Measurements from ENCODE around the gene OSBPL10.

The OSBPL10 gene

DNA sequence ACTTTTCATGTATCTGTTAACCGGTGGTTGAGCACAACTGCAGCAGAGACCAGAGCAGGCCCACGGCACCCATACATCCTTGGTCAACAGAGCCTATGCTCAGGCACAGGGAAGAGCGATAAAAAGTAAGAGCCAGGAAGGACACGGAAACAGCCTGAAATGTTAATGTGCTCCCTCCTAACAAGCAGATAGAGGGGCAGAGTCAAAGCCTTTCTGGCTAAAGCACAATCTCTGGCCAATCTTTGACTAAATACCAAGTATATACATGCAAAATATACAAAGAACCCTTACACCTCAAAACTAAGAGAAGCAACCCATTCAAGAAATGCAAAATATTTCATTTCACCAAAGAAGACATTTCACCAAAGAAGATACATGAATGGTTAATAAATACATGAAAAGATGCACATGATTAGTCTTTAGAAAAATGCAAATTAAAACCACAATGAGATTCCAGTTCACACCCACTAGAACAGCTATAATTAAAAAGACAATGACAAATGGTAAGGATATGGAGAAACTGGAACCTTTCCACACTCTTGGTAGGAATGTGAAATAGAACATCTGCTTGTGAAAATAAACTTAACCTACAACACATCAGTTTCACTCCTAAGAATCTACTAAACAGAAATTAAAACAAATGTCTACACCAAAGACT lies 88.0 kb downstream of the OSBPL10 start:
- no peak overlapping the region for H3K4me3 ChIP-seq (ENCODE audit: low read depth, low read length)
- DNase-seq (ENCODE audit: low read depth) = peak; percentile 42
- TF ChIP-seq, protein P1, sequence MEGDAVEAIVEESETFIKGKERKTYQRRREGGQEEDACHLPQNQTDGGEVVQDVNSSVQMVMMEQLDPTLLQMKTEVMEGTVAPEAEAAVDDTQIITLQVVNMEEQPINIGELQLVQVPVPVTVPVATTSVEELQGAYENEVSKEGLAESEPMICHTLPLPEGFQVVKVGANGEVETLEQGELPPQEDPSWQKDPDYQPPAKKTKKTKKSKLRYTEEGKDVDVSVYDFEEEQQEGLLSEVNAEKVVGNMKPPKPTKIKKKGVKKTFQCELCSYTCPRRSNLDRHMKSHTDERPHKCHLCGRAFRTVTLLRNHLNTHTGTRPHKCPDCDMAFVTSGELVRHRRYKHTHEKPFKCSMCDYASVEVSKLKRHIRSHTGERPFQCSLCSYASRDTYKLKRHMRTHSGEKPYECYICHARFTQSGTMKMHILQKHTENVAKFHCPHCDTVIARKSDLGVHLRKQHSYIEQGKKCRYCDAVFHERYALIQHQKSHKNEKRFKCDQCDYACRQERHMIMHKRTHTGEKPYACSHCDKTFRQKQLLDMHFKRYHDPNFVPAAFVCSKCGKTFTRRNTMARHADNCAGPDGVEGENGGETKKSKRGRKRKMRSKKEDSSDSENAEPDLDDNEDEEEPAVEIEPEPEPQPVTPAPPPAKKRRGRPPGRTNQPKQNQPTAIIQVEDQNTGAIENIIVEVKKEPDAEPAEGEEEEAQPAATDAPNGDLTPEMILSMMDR (conservative IDR thresholded peaks at IDR 0.05; ENCODE audit: low read depth, low read length) = no peak

DNA sequence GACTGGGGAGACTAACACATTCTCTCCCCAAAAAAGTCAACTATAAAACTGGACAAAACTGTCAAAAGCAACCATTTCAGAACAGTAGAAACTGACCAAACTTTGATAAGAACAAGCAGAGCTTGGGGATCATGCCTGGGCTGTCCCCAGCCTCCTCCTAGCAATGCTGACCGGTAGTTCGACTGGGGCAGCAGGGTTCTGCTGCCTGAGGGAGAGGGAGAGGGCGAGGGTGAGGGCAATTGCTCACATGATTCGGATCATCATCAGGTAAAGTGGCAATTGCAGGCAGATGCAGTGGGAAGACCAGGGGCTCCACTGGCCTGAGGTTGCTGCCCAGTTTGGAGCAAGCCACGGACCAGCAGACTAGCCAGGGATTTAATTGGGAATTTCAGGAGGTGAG lies 88.6 kb downstream of the OSBPL10 start:
- H3K4me3 ChIP-seq (ENCODE audit: low read depth, low read length) = no peak overlapping the region
- TF ChIP-seq, protein P1 (conservative IDR thresholded peaks at IDR 0.05; ENCODE audit: low read depth, low read length) = no peak
- no peak for DNase-seq (ENCODE audit: low read depth)

GRCh38 chr3:31891876-31892455 lies 89.1 kb downstream of the OSBPL10 start:
- TF ChIP-seq, protein P1 (conservative IDR thresholded peaks at IDR 0.05; ENCODE audit: low read depth, low read length) = no peak
- H3K4me3 ChIP-seq (ENCODE audit: low read depth, low read length) = no peak overlapping the region

DNA sequence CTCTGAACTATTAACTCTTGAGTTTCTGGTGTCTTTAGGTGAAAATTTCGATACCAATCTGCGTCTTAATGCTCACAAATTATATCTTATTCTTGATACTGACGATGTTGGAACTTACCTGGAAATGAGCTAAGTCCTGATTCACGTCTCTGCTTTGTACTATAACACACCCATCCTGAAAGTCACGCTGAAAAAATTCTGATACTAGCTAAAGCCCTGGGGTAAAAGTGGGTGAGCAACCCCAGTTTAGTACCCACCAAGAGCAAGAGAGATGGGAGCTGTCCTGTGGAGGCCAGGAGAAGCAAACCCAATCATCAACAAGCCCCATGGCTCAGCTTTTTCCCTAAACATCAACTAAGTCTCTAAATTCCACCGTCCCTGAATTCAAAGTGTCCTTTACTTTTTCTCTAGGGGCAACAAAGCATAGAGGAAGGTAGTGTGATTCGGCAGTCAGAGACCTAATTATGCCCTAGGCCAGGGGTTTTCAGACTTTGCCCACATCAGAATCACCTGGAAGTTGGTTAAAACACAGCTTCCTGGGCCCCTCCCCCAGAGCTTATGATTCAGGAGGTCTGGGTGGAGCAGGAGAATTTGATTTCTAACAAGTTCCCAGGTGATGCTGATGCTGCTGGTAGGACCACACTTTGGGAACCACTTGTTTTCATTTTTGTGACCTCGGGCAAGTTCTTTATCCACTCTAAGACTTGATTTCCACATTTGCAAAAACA lies 90.2 kb downstream of the OSBPL10 start:
- DNase-seq (ENCODE audit: low read depth) = no peak
- TF ChIP-seq, protein P1 (conservative IDR thresholded peaks at IDR 0.05; ENCODE audit: low read depth, low read length) = no peak
- H3K4me3 ChIP-seq (ENCODE audit: low read depth, low read length) = no peak overlapping the region

More at GRCh38 chr3:31891876-31892455, 89.1 kb downstream of the OSBPL10 start:
- no peak for DNase-seq (ENCODE audit: low read depth)

DNA sequence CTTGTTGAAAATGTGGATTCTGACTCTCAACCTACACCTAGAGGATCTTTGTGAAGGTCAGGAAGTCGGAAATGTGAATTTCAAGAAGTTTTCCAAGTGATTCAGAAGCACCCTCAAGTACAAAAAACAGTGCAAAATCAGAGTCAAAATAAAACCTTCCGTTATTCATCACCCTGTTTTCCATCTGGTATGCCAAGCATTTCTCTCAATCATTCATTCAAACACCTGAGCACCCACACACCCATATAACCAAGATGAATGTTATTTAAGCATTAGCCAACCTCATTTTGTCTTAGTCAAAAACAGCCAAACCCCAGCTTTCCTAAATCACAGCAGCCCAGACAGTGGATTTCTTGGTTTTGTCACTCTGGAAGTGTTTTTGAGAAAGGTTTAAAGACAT lies 91.1 kb downstream of the OSBPL10 start:
- TF ChIP-seq, protein P1 (conservative IDR thresholded peaks at IDR 0.05; ENCODE audit: low read depth, low read length) = no peak
- DNase-seq (ENCODE audit: low read depth) = no peak
- no peak overlapping the region for H3K4me3 ChIP-seq (ENCODE audit: low read depth, low read length)

- TF ChIP-seq, protein P1 (conservative IDR thresholded peaks at IDR 0.05; ENCODE audit: low read depth, low read length) = no peak
- H3K4me3 ChIP-seq (ENCODE audit: low read depth, low read length) = no peak overlapping the region
- DNase-seq (ENCODE audit: low read depth) = no peak
Observed at GRCh38 chr3:31885235-31885634, 95.8 kb downstream of the OSBPL10 start.

Measured in choroid plexus epithelial cell (primary cell).